ENCODE data around the gene HSD3B1. TPM values are rescaled to one million over a fixed set of nuclear protein-coding genes. Genes with fewer than 3 reads are reported as not detected.

The HSD3B1 gene
- total and polyA plus RNA-seq, 10 donors = not detected

DNA sequence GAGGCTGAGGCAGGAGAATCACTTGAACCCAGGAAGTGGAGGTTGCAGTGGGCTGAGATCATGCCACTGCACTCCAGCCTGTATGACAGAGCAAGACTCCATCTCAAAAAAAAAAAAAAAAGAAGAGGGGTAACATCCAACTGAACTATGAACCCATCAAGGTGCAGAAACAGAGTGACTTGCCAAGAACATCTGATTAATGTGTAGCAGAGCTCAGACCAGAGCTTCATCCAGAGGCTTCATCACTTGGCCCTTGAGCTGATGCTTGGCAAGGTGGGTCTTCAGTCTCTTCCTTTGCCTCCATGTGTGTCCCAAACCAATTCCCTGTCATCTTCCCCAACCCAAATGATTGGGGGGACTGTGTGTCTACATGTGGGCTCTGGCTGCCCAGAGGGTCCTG, 32.6 kb downstream of the HSD3B1 start:
- DNase-seq = no peak
- intact Hi-C loops (cut with DNase I; ENCODE audit: low total_unique reads) = no loop called here
- no peak overlapping the region for H3K4me3 ChIP-seq
- no peaks in the 10 kb centered on the region for H3K9me3 ChIP-seq
- H3K36me3 ChIP-seq = no peaks in the 10 kb centered on the region
- no peaks in the 10 kb centered on the region for H3K4me1 ChIP-seq
- no peak overlapping the region for H3K27ac ChIP-seq
- H3K27me3 ChIP-seq (replicated peaks in 1 of 7) = no peaks in the 10 kb centered on the region
- TF ChIP-seq POLR2A (IDR thresholded peaks at IDR 0.05) (no peak), POLR2AphosphoS5 (IDR thresholded peaks at IDR 0.05) (no peak)
- TF ChIP-seq, protein P1, sequence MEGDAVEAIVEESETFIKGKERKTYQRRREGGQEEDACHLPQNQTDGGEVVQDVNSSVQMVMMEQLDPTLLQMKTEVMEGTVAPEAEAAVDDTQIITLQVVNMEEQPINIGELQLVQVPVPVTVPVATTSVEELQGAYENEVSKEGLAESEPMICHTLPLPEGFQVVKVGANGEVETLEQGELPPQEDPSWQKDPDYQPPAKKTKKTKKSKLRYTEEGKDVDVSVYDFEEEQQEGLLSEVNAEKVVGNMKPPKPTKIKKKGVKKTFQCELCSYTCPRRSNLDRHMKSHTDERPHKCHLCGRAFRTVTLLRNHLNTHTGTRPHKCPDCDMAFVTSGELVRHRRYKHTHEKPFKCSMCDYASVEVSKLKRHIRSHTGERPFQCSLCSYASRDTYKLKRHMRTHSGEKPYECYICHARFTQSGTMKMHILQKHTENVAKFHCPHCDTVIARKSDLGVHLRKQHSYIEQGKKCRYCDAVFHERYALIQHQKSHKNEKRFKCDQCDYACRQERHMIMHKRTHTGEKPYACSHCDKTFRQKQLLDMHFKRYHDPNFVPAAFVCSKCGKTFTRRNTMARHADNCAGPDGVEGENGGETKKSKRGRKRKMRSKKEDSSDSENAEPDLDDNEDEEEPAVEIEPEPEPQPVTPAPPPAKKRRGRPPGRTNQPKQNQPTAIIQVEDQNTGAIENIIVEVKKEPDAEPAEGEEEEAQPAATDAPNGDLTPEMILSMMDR (IDR thresholded peaks at IDR 0.05 in 8 of 11, conservative IDR thresholded peaks at IDR 0.05 in 3 of 11) = no peak

DNA sequence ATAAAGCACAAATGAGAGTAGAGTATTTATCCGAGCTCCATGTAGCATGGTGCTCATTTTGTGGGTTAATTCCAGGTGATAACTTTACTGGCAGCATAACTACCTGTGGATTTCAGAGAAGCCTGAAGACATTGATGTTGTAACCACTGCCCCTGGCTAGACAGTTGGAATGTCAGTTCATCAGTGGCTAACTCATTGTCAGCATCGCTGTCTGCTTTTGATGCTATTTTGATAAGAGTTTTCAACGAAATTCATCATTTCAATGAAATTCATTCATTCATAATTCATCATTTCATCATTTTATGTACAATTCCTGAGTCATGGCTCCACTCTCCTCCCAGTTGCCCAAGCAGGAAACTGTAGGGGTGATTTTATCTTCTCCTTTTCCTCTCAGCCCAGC, 34.4 kb downstream of the HSD3B1 start:
- Histone ChIP-seq H3K27me3 (replicated peaks in 1 of 7) (no peaks in the 10 kb centered on the region), H3K9me3 (no peaks in the 10 kb centered on the region), H3K4me3 (no peak overlapping the region), H3K36me3 (no peaks in the 10 kb centered on the region), H3K27ac (no peak overlapping the region), H3K4me1 (no peaks in the 10 kb centered on the region)
- intact Hi-C loops (cut with DNase I; ENCODE audit: low total_unique reads) = no loop called here
- WGBS, 5 donors = 76 to 86% (median 81%) methylated on average over 3 of the region's 3 CpGs
- TF ChIP-seq, protein P1 (IDR thresholded peaks at IDR 0.05 in 8 of 11, conservative IDR thresholded peaks at IDR 0.05 in 3 of 11) = no peak
- TF ChIP-seq POLR2AphosphoS5 (IDR thresholded peaks at IDR 0.05) = no peak
- TF ChIP-seq POLR2A (IDR thresholded peaks at IDR 0.05) = no peak
- DNase-seq = no peak

DNA sequence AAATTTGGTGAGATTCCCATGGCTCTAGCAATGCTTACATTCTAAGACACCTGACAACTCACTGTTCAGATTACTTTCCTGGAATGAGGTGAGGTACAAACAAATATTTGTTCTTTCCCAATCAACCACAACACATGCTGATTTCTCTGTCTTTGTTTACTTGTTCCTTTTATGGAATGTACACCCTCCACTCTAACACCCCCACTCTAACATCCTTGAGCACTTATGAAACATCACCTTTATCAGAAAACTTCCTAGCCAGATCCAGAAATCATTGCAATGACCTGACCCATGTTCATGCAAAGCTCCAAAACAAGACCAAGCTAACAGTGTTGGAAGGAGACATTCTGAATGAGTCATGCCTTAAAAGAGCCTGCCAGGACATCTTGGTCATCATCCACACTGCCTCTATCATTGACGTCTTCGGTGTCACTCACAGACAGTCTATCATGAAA, 35.5 kb downstream of the HSD3B1 start:
- no peaks in the 10 kb centered on the region for H3K27me3 ChIP-seq (replicated peaks in 1 of 7)
- no peak overlapping the region for H3K4me3 ChIP-seq
- H3K9me3 ChIP-seq = no peaks in the 10 kb centered on the region
- WGBS, 5 donors = 87 to 100% (median 92%) methylated on average over 2 of the region's 2 CpGs
- no peaks in the 10 kb centered on the region for H3K36me3 ChIP-seq
- no peak overlapping the region for H3K27ac ChIP-seq
- TF ChIP-seq, protein P1 (IDR thresholded peaks at IDR 0.05 in 8 of 11, conservative IDR thresholded peaks at IDR 0.05 in 3 of 11) = no peak
- TF ChIP-seq POLR2AphosphoS5 (IDR thresholded peaks at IDR 0.05) (no peak), POLR2A (IDR thresholded peaks at IDR 0.05) (no peak)
- H3K4me1 ChIP-seq = no peaks in the 10 kb centered on the region
- intact Hi-C loops (cut with DNase I; ENCODE audit: low total_unique reads) = no loop called here
- no peak for DNase-seq

DNA sequence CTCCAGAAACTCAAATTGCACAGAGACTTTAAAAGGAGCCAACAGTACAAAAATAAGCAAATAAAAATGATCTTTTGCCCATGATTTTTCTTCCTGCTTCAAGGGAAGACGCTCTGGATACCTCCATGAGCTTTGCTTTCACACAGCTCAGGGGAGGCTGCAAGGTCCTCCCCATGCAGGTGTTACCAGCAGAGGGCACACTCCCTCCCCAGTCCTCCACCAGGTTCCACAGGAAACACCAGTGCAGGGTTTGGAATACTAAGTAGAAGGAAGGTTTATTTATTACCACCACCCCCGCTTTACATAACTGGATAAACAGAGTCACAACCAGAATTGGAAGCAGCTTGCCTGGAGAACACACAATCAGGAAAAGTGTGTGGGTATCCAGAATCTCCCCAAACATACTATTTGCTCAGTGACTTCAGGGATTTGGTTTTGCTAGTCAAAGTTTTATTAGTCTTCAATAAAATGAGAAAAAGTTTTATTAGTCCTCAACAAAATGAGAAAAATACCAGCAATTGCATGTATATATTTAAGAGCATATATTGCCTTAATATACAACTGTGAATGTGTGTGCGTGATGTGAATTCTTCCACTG, 37.3 kb downstream of the HSD3B1 start:
- TF ChIP-seq, protein P1 (IDR thresholded peaks at IDR 0.05 in 8 of 11, conservative IDR thresholded peaks at IDR 0.05 in 3 of 11) = peak in 2 of 11 experiments; percentile 12 to 28
- TF ChIP-seq POLR2AphosphoS5 (IDR thresholded peaks at IDR 0.05) = no peak
- no peak for TF ChIP-seq POLR2A (IDR thresholded peaks at IDR 0.05)
- no peak for DNase-seq
- intact Hi-C loops (cut with DNase I; ENCODE audit: low total_unique reads) = no loop called here
- WGBS, 5 donors = 52 to 70% (median 59%) methylated on average over 3 of the region's 3 CpGs
- Histone ChIP-seq H3K27ac (no peak overlapping the region), H3K9me3 (no peaks in the 10 kb centered on the region), H3K27me3 (replicated peaks in 1 of 7) (no peaks in the 10 kb centered on the region), H3K4me3 (no peak overlapping the region), H3K4me1 (no peaks in the 10 kb centered on the region), H3K36me3 (no peaks in the 10 kb centered on the region)

All from spleen (tissue), 11 donors.